Esophagus (tissue), 2 donors: Measurements from ENCODE around the gene ANKRD13A. TPM values are rescaled to one million over a fixed set of nuclear protein-coding genes. Genes with fewer than 3 reads are reported as not detected.
"Not testable (repeated sequence)": the region's sequence is repeated elsewhere in the genome, so short reads cannot be mapped to it uniquely, and the experiment has no call there.

Source experiments
- H3K27ac ChIP-seq, 2 donors: one replicate each; pipeline ENCODE4 v1.5.1; 2013; ENCODE audit warnings: low read depth in 2 of 2, mild to moderate bottlenecking in 2 of 2, inconsistent platforms in 1 of 2, low read length in 1 of 2, moderate library complexity in 1 of 2
- H3K27me3 ChIP-seq, 2 donors: one replicate each; pipeline ENCODE4 v1.6.1; 2013; ENCODE audit warnings: low read length in 2 of 2, control low read depth in 1 of 2, mild to moderate bottlenecking in 1 of 2; ENCODE audit not compliant: insufficient read depth in 2 of 2, control insufficient read depth in 1 of 2
- H3K36me3 ChIP-seq, 2 donors: one replicate each; pipeline ENCODE4 v1.6.1; 2013; ENCODE audit warnings: low read length in 1 of 2; ENCODE audit not compliant: control insufficient read depth in 2 of 2, insufficient read depth in 2 of 2
- H3K4me1 ChIP-seq, 2 donors: one replicate each; pipeline ENCODE4 v1.6.1; 2013; ENCODE audit warnings: low read length in 1 of 2; ENCODE audit not compliant: control insufficient read depth in 2 of 2, insufficient read depth in 2 of 2
- H3K4me3 ChIP-seq, 2 donors: one replicate each; pipeline ENCODE4 v1.5.1; 2013; ENCODE audit warnings: low read length in 2 of 2, mild to moderate bottlenecking in 2 of 2, low read depth in 1 of 2, moderate library complexity in 1 of 2
- H3K9me3 ChIP-seq, 2 donors: one replicate each; pipeline ENCODE4 v1.6.1; 2013; ENCODE audit warnings: mild to moderate bottlenecking in 2 of 2, low read depth in 1 of 2, low read length in 1 of 2, moderate library complexity in 1 of 2; ENCODE audit not compliant: control insufficient read depth in 2 of 2, insufficient read depth in 1 of 2
- WGBS, 2 donors: extraction: QIAGEN DNeasy Blood & Tissue Kit; methylation state at CpG; one replicate each; pipeline ENCODE4 v1.1.7; 2013; 5-methylcytosine and 5-hydroxymethylcytosine counted together
- polyA plus RNA-seq, 2 donors: library from polyadenylated mRNA; stranded (reverse); fragments of 200-250 nt; gene quantifications; one replicate each; pipeline ENCODE4 v1.2.3, GENCODE V29; 2013
- donor health status: healthy with polysubstance abuse.
- donor health status: Bipolar disorder and iron deficiency.

Gene ANKRD13A
- polyA plus RNA-seq, 2 donors = 20.0 to 25.4 TPM

GRCh38 chr12:110055375-110056352, 56.4 kb downstream of the ANKRD13A start:
- not testable (repeated sequence) for H3K27me3 ChIP-seq, H3K4me1 ChIP-seq, H3K27ac ChIP-seq, H3K4me3 ChIP-seq, H3K9me3 ChIP-seq, H3K36me3 ChIP-seq
- 60 to 62% methylated on average over 11 of the region's 11 CpGs for WGBS, 2 donors

- H3K36me3 ChIP-seq, H3K27me3 ChIP-seq, H3K9me3 ChIP-seq, H3K4me1 ChIP-seq, H3K4me3 ChIP-seq, H3K27ac ChIP-seq: not testable (repeated sequence)
- 79 to 81% methylated on average over 3 of the region's 3 CpGs for WGBS, 2 donors
Measured at GRCh38 chr12:110056643-110057042, 57.4 kb downstream of the ANKRD13A start.

- H3K27me3 ChIP-seq = no peaks in the 10 kb centered on the region
- no peaks in the 10 kb centered on the region for H3K36me3 ChIP-seq
- no peak overlapping the region for H3K4me3 ChIP-seq
- H3K4me1 ChIP-seq = no peaks in the 10 kb centered on the region
- H3K27ac ChIP-seq = no peak overlapping the region
- WGBS, 2 donors = 90 to 91% methylated on average over 9 of the region's 9 CpGs
- H3K9me3 ChIP-seq = no peaks in the 10 kb centered on the region
Measured at GRCh38 chr12:110058875-110059615, 59.8 kb downstream of the ANKRD13A start.

- 84 to 86% methylated on average over 2 of the region's 2 CpGs for WGBS, 2 donors
Measured at GRCh38 chr12:110059651-110060000, 60.4 kb downstream of the ANKRD13A start.

DNA sequence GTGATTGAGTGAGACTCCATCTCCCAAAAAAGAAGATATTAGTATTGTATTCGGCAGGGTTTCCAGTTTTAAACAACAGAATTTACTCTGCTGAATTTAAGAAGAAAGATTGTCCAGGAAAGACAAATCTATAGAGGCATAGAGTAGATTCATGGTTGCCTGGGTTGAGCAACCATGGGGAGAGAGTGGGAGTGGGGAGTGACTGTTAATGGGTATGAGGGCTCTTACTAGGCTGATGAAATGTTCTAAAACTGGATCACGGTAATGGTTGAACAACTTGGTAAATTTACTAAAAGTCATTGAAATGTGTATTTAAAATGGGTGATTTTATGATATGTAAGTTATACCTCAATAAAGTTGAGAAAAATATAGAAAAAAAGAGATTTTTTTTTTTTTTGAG, 63.0 kb downstream of the ANKRD13A start:
- no peaks in the 10 kb centered on the region for H3K27me3 ChIP-seq
- H3K4me3 ChIP-seq = no peak overlapping the region
- H3K4me1 ChIP-seq = no peaks in the 10 kb centered on the region
- WGBS, 2 donors = 95 to 97% methylated on average over 2 of the region's 2 CpGs
- no peaks in the 10 kb centered on the region for H3K9me3 ChIP-seq
- H3K36me3 ChIP-seq = no peaks in the 10 kb centered on the region
- H3K27ac ChIP-seq = no peak overlapping the region

More at GRCh38 chr12:110059651-110060000, 60.4 kb downstream of the ANKRD13A start:
- Histone ChIP-seq H3K27ac (peak overlapping the region in 1 of 2 donors; percentile 18), H3K4me1 (no peaks in the 10 kb centered on the region), H3K36me3 (no peaks in the 10 kb centered on the region), H3K9me3 (no peaks in the 10 kb centered on the region), H3K4me3 (no peak overlapping the region), H3K27me3 (no peaks in the 10 kb centered on the region)

GRCh38 chr12:110065540-110065939, 66.3 kb downstream of the ANKRD13A start:
- Histone ChIP-seq H3K27me3 (no peaks in the 10 kb centered on the region), H3K36me3 (no peaks in the 10 kb centered on the region), H3K27ac (no peak overlapping the region), H3K4me3 (no peak overlapping the region), H3K4me1 (no peaks in the 10 kb centered on the region), H3K9me3 (no peaks in the 10 kb centered on the region)
- 86 to 91% methylated on average over 2 of the region's 2 CpGs for WGBS, 2 donors

DNA sequence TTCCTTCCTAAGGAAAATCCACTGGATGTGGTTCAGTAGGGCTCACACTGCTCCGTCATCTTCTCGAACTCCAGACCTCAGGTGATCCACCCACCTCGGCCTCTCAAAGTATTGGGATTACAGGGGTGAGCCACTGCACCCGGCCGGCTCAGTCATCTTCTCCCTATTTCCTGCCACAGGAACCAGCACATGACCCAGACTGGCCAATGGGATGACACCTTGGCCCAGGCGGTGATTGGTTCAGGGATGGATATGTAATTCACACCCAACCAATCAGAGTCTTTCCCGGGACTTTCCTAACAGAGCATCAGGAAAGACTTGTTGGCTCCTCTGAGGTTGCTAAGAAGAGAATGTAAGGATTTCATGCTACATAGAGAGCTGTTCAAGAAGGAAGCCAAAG, 68.3 kb downstream of the ANKRD13A start:
- Histone ChIP-seq H3K27ac (no peak overlapping the region), H3K4me1 (no peaks in the 10 kb centered on the region), H3K9me3 (no peaks in the 10 kb centered on the region), H3K4me3 (no peak overlapping the region), H3K36me3 (no peaks in the 10 kb centered on the region), H3K27me3 (no peaks in the 10 kb centered on the region)
- WGBS, 2 donors = 88 to 89% methylated on average over 7 of the region's 7 CpGs

GRCh38 chr12:110068115-110068514, 68.9 kb downstream of the ANKRD13A start:
- 88 to 91% methylated on average over 9 of the region's 9 CpGs for WGBS, 2 donors
- not testable (repeated sequence) for H3K4me3 ChIP-seq, H3K36me3 ChIP-seq, H3K9me3 ChIP-seq, H3K27me3 ChIP-seq, H3K4me1 ChIP-seq, H3K27ac ChIP-seq

GRCh38 chr12:110068654-110069053, 69.4 kb downstream of the ANKRD13A start:
- Histone ChIP-seq H3K9me3 (no peaks in the 10 kb centered on the region), H3K27ac (no peak overlapping the region), H3K4me1 (peaks cover 0 to 3% of the 10 kb centered on the region in 2 donors), H3K4me3 (no peak overlapping the region), H3K27me3 (no peaks in the 10 kb centered on the region), H3K36me3 (no peaks in the 10 kb centered on the region)
- WGBS, 2 donors = 96 to 98% methylated on average over 2 of the region's 2 CpGs
